Stimulated activated CD4-positive, alpha-beta T cell treated with anti-CD3 and anti-CD28 coated beads, TNF-alpha, amount 100 ng/mL, for 1 hour (primary cell): ENCODE results near the gene PCDHA1.
"Not testable (repeated sequence)": the region's sequence is repeated elsewhere in the genome, so short reads cannot be mapped to it uniquely, and the experiment has no call there.

ENCODE experiments used
- DNase-seq, 3 donors: peaks; one replicate each; pipeline ENCODE4 v3.0.0-alpha.2; 2020; ENCODE audit warnings: low read depth in 3 of 3, low spot score in 1 of 3

Gene PCDHA1

GRCh38 chr5:140849831-140850634, 64.1 kb downstream of the PCDHA1 start:
- DNase-seq, result not testable (repeated sequence)

GRCh38 chr5:140855772-140856674, 70.1 kb downstream of the PCDHA1 start, which contains the start of gene PCDHA10:
TSS of gene PCDHA10 (plus strand) at chr5:140855897. CDS start at chr5:140856049, 152 bp downstream.
- no peak for DNase-seq

GRCh38 chr5:140857177-140857986, 71.4 kb downstream of the PCDHA1 start:
- DNase-seq, result no peak

GRCh38 chr5:140857987-140858240, 72.0 kb downstream of the PCDHA1 start:
- no peak for DNase-seq

GRCh38 chr5:140862441-140863295, 76.7 kb downstream of the PCDHA1 start:
- DNase-seq, result no peak

- no peak for DNase-seq
Observed at GRCh38 chr5:140868721-140869554, 83.0 kb downstream of the PCDHA1 start, which contains the start of gene PCDHA11. TSS of gene PCDHA11 (plus strand) at chr5:140868957. CDS start at chr5:140869104, 147 bp downstream.

- DNase-seq, result no peak
Observed at GRCh38 chr5:140869555-140869886, 83.6 kb downstream of the PCDHA1 start.

GRCh38 chr5:140870221-140871201, 84.6 kb downstream of the PCDHA1 start:
- DNase-seq, result no peak

GRCh38 chr5:140875085-140876065, 89.4 kb downstream of the PCDHA1 start, which contains the start of gene PCDHA12:
TSS of gene PCDHA12 (plus strand) at chr5:140875308. CDS start at chr5:140875473, 165 bp downstream.
- DNase-seq, result no peak

- DNase-seq, result not testable (repeated sequence)
Observed at GRCh38 chr5:140876541-140877261, 90.8 kb downstream of the PCDHA1 start.

GRCh38 chr5:140877262-140877581, 91.3 kb downstream of the PCDHA1 start:
- DNase-seq, result no peak

GRCh38 chr5:140881889-140882590, 96.1 kb downstream of the PCDHA1 start, which contains the start of gene PCDHA13:
TSS of gene PCDHA13 (plus strand) at chr5:140882124. CDS start at chr5:140882269, 145 bp downstream.
- no peak for DNase-seq

- DNase-seq, result no peak
Observed at GRCh38 chr5:140882591-140882899, 96.6 kb downstream of the PCDHA1 start.

- DNase-seq, result no peak
Observed at GRCh38 chr5:140883373-140883772, 97.4 kb downstream of the PCDHA1 start.

GRCh38 chr5:140883927-140884697, 98.2 kb downstream of the PCDHA1 start:
- no peak for DNase-seq
